HUES48 (cell line): Measurements from ENCODE around the gene HIP1R.

Experiments
- H3K27ac ChIP-seq: one replicate; pipeline ENCODE4 v1.7.0; 2013; ENCODE audit warnings: low read depth, low read length, inconsistent platforms
- H3K27me3 ChIP-seq: 2 replicates; pipeline ENCODE4 v1.6.1; 2013; ENCODE audit warnings: mild to moderate bottlenecking, low read length; ENCODE audit not compliant: control insufficient read depth, insufficient read depth
- H3K36me3 ChIP-seq: 2 replicates; pipeline ENCODE4 v1.6.1; 2013; ENCODE audit warnings: low read length; ENCODE audit not compliant: control insufficient read depth, insufficient read depth
- H3K4me1 ChIP-seq: 2 replicates; pipeline ENCODE4 v1.6.1; 2013; ENCODE audit warnings: mild to moderate bottlenecking, low read length; ENCODE audit not compliant: control insufficient read depth, insufficient read depth
- H3K4me3 ChIP-seq: 2 replicates; pipeline ENCODE4 v1.5.1; 2013; ENCODE audit warnings: mild to moderate bottlenecking, low read depth, low read length
- H3K9ac ChIP-seq: 2 replicates; pipeline ENCODE4 v1.6.1; 2013; ENCODE audit warnings: mild to moderate bottlenecking, low read depth, low read length, moderate library complexity
- H3K9me3 ChIP-seq: 2 replicates; pipeline ENCODE4 v1.6.1; 2013; ENCODE audit warnings: low read length; ENCODE audit not compliant: control insufficient read depth, insufficient read depth

The HIP1R gene

GRCh38 chr12:122835750-122836026 is 431 bp downstream of the HIP1R start:
- H3K9ac ChIP-seq = no peak overlapping the region
- peaks cover 23% of the 10 kb centered on the region for H3K27me3 ChIP-seq
- H3K36me3 ChIP-seq = no peaks in the 10 kb centered on the region
- peaks cover 13% of the 10 kb centered on the region for H3K4me1 ChIP-seq
- H3K9me3 ChIP-seq = no peaks in the 10 kb centered on the region
- H3K27ac ChIP-seq = no peak overlapping the region
- H3K4me3 ChIP-seq = peak overlapping the region; percentile 81

DNA sequence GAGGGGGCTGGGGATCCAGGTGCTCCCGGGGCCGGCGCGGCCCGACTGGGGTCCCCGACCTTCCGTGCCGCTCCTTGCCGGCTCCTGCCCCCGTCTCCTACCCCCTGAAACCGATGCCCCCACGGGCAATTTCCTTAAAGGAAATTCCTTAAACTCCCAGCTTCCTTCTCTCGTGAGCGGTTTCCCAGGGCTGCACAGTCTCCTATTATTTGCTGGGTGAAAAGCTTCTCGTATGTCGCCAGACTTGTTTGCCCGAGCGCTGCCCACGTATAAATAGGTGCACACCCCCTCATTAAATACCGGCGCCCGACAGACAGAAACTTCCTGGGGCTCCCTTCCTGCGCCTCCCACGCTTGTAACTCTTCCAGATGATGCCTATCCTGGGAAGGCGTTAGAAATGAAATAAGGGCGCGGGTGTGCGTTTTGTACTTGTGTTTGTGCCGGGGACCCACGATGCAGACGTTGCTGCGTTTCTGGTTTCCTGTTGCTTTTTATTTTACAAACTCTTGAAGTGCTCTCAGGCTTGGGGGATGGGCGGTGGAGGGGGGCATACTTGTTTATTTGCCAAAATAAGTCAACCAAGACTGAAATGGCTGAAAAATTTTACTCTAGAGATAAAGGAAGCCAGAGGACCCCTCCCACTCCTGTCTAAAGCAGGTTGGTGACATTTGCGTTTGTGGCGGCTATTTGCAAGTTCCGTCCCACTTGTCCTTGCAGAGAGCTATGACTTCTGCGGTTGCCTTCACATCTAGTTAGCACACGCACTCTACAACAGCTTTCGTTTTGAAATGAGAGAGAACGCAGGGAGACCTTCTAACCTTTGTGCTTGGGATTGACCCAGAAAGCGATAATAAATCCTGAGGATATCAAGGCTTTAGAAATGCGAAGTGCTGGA is 1.0 kb downstream of the HIP1R start:
- Histone ChIP-seq H3K9ac (peak overlapping the region; percentile 44), H3K27me3 (peaks cover 23% of the 10 kb centered on the region), H3K36me3 (no peaks in the 10 kb centered on the region), H3K27ac (no peak overlapping the region), H3K9me3 (no peaks in the 10 kb centered on the region), H3K4me3 (peak overlapping the region; percentile 81), H3K4me1 (peaks cover 13% of the 10 kb centered on the region)

- Histone ChIP-seq H3K9me3 (no peaks in the 10 kb centered on the region), H3K4me1 (peaks cover 25% of the 10 kb centered on the region), H3K27me3 (peaks cover 23% of the 10 kb centered on the region), H3K27ac (no peak overlapping the region), H3K9ac (no peak overlapping the region), H3K36me3 (no peaks in the 10 kb centered on the region), H3K4me3 (no peak overlapping the region)
These were observed 2.3 kb downstream of the HIP1R start for GRCh38 chr12:122837306-122838265.

- H3K36me3 ChIP-seq = no peaks in the 10 kb centered on the region
- peaks cover 17% of the 10 kb centered on the region for H3K27me3 ChIP-seq
- peaks cover 27% of the 10 kb centered on the region for H3K4me1 ChIP-seq
- no peaks in the 10 kb centered on the region for H3K9me3 ChIP-seq
- no peak overlapping the region for H3K9ac ChIP-seq
- H3K4me3 ChIP-seq = no peak overlapping the region
- H3K27ac ChIP-seq = no peak overlapping the region
These were observed 3.6 kb downstream of the HIP1R start for GRCh38 chr12:122838841-122839240.

DNA sequence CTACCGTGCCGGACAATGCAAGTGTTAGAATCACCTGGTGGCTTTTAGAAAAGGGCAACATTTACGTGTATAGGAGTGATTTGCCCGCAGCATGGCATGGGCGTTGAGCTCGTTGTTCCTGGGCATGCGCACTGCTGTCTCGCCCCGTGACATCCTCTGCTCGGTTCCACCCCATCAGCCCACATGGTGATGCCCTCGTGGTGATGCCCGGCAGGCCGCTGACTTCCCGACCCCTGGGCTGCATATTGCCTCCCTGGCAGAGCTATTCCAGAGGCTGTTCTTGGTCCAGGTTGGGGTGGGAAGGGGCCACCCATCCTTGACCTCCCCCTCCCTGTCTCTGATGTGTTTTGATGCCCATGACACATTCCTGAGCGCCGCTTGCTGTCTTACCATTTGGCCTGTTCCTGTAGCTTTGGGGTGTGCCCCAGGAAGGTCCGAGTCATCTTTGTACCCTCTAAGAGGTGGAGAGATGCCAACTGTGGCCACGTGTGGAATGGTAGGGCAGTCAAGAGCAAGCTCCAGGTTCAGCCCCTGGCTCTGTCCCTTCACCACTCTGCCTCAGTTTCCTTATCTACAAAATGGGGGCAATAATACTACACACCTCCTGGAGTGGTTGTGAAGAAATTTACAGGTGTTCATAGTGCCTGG is 4.8 kb downstream of the HIP1R start:
- Histone ChIP-seq H3K9ac (no peak overlapping the region), H3K4me3 (no peak overlapping the region), H3K4me1 (peaks cover 23% of the 10 kb centered on the region)

DNA sequence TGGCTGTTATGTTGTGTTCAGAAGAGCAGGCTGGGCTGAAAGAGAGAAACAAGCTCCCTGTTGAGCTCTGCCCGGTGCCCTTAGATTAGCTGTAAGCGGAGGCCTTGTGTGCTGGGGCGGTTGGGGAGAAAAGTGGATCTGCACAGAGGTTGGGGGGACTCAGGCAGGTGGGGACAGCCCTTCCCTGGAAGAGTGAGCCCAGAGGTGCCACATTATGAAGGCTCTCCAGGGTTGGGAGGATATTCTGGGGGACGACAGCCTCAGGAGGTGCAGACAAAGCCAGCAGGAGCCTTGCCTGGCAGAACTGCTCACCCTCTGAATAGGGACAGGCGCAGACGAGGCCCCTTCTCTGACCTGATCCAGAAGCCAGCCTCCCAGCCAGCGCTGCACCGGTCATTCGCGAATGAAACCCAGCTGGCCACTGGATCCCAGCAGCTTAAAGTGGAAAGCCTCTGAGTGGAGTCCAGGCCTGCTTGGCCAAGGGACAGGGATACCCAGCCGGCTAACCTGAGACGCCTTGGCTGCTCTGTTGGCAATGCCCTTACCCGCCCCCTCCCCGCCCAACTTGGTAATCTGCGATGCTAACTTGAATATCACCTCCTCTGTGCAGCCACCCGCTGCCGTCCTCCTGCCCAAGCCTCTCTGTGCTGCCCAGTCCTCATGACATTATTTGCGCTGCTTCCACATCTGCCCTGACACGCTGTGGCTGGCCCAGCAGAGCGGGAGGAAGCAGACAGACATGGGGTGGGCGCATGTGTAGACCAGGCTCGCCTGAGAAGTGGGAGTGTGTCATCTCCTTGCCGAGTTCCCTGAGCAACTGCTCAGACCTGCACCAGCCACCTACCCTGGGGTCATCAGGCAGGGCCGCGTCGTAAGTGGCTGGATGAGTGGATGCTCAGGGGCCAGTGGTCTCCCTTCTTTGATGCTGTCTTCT is 5.6 kb downstream of the HIP1R start:
- Histone ChIP-seq H3K27ac (no peak overlapping the region), H3K4me1 (peaks cover 23% of the 10 kb centered on the region), H3K9me3 (no peaks in the 10 kb centered on the region), H3K4me3 (no peak overlapping the region), H3K36me3 (no peaks in the 10 kb centered on the region), H3K27me3 (peaks cover 17% of the 10 kb centered on the region), H3K9ac (no peak overlapping the region)

More for the DNA sequence above, 4.8 kb downstream of the HIP1R start:
- no peaks in the 10 kb centered on the region for H3K9me3 ChIP-seq
- H3K36me3 ChIP-seq = no peaks in the 10 kb centered on the region
- H3K27me3 ChIP-seq = peaks cover 17% of the 10 kb centered on the region
- H3K27ac ChIP-seq = no peak overlapping the region

- H3K4me3 ChIP-seq = no peak overlapping the region
- H3K4me1 ChIP-seq = peaks cover 18% of the 10 kb centered on the region
- peak overlapping the region; percentile 26 for H3K27ac ChIP-seq
- H3K36me3 ChIP-seq = no peaks in the 10 kb centered on the region
- H3K27me3 ChIP-seq = peaks cover 8% of the 10 kb centered on the region
- H3K9me3 ChIP-seq = no peaks in the 10 kb centered on the region
- no peak overlapping the region for H3K9ac ChIP-seq
These were observed 6.5 kb downstream of the HIP1R start for GRCh38 chr12:122841544-122842321.

DNA sequence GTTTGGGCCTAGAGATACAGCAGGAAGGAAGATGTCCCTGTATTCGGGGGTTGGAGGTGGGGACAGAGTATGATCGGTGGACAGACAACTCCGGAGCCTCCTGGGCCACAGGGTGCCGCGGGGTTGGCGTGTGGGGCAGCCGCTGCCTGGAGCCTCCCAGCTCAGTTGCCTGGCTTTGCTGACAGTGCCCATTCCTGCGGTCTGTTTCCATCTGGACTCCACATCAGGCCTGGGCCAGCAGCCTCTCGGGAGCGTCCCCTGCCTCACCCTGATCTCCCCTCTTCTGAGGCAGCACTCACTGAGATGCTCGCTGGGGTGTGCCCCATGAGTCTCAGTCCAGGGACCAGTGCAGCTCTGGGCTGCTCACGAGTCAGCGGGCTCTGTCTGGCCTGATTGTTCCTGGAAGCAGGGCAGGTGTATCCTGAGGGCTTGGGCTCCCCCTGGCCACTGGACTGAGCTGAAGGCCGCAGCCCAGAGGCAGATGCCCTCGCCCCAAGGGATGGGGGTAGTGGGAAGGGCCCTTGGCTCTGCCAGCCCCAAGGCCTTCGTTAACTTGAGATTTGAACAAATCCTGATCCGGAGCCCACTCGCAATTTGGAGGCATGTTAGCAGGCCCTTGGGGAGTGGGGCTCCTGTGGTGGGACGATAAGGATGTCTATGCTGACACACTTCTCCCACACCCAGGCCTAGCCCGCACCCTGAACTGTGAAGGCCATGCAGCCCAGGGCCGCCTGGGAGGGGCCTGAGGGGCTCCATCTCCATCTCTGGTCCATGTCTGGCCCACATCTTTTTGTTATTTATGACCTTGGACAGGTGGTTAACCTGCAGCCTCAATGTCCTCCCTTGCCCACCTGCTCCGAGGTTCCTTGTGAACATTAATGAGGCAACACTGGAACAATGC is 7.5 kb downstream of the HIP1R start:
- no peaks in the 10 kb centered on the region for H3K36me3 ChIP-seq
- no peak overlapping the region for H3K9ac ChIP-seq
- H3K27me3 ChIP-seq = no peaks in the 10 kb centered on the region
- peaks cover 14% of the 10 kb centered on the region for H3K4me1 ChIP-seq
- no peak overlapping the region for H3K4me3 ChIP-seq
- no peak overlapping the region for H3K27ac ChIP-seq
- no peaks in the 10 kb centered on the region for H3K9me3 ChIP-seq

GRCh38 chr12:122843455-122843854 is 8.2 kb downstream of the HIP1R start:
- no peaks in the 10 kb centered on the region for H3K36me3 ChIP-seq
- no peak overlapping the region for H3K27ac ChIP-seq
- peaks cover 14% of the 10 kb centered on the region for H3K4me1 ChIP-seq
- no peaks in the 10 kb centered on the region for H3K9me3 ChIP-seq
- H3K27me3 ChIP-seq = no peaks in the 10 kb centered on the region
- H3K4me3 ChIP-seq = no peak overlapping the region
- no peak overlapping the region for H3K9ac ChIP-seq
